Neuronal stem cell (in vitro differentiated cells): ENCODE data around the gene LYPLAL1.

Experiments used
- DNase-seq: peaks from one replicate; pipeline ENCODE4 v3.0.0-alpha.2; 2013; ENCODE audit warnings: low spot score
- H2AFZ ChIP-seq: one replicate; pipeline ENCODE4 v1.6.1; 2013; ENCODE audit warnings: mild to moderate bottlenecking, low read length, inconsistent platforms
- H2AK5ac ChIP-seq: 2 replicates; pipeline ENCODE4 v1.6.1; 2013; ENCODE audit warnings: low read depth, mild to moderate bottlenecking, inconsistent platforms, low read length, moderate library complexity, mixed read lengths
- H2BK120ac ChIP-seq: 2 replicates; pipeline ENCODE4 v1.6.1; 2013; ENCODE audit warnings: low read depth, mild to moderate bottlenecking, inconsistent platforms, low read length, moderate library complexity, mixed read lengths
- H2BK12ac ChIP-seq: one replicate; pipeline ENCODE4 v1.6.1; 2013; ENCODE audit warnings: low read length, inconsistent platforms
- H2BK15ac ChIP-seq: 2 replicates; pipeline ENCODE4 v1.6.1; 2013; ENCODE audit warnings: mild to moderate bottlenecking, low read length, inconsistent platforms, mixed read lengths
- H2BK5ac ChIP-seq: one replicate; pipeline ENCODE4 v1.6.1; 2013; ENCODE audit warnings: inconsistent platforms, mild to moderate bottlenecking, low read length, moderate library complexity
- H3K14ac ChIP-seq: one replicate; pipeline ENCODE4 v1.6.1; 2013; ENCODE audit warnings: low read length, inconsistent platforms
- H3K18ac ChIP-seq: 2 replicates; pipeline ENCODE4 v1.6.1; 2013; ENCODE audit warnings: low read length, inconsistent platforms
- H3K23ac ChIP-seq: 2 replicates; pipeline ENCODE4 v1.6.1; 2013; ENCODE audit warnings: low read depth, mild to moderate bottlenecking, mixed read lengths, low read length, inconsistent platforms; ENCODE audit not compliant: poor library complexity
- H3K27ac ChIP-seq: replicated peaks from 3 replicates; pipeline ENCODE4 v1.5.1; 2013; ENCODE audit warnings: low read length, inconsistent platforms
- H3K27me3 ChIP-seq, 3 experiments: 2 replicates each; pipeline ENCODE4 v1.6.1; 2013; ENCODE audit warnings: low read length in 3 of 3, mild to moderate bottlenecking in 2 of 3, inconsistent platforms in 1 of 3, low read depth in 1 of 3, mixed read lengths in 1 of 3, moderate library complexity in 1 of 3; ENCODE audit not compliant: control insufficient read depth in 3 of 3, insufficient read depth in 3 of 3
- H3K36me3 ChIP-seq, 2 donors: replicated peaks in 1 of 2; 2 replicates each; pipeline ENCODE4 v1.6.1; 2013; ENCODE audit warnings: low read length in 2 of 2; ENCODE audit not compliant: control insufficient read depth in 2 of 2, insufficient read depth in 2 of 2
- H3K4ac ChIP-seq: 2 replicates; pipeline ENCODE4 v1.6.1; 2013; ENCODE audit warnings: inconsistent platforms, mild to moderate bottlenecking, low read length, moderate library complexity
- H3K4me1 ChIP-seq, 2 donors: 1 replicate in 1 of 2; 2 replicates in 1 of 2; pipeline ENCODE4 v1.6.1; 2013; ENCODE audit warnings: low read length in 2 of 2, low read depth in 1 of 2; ENCODE audit not compliant: control insufficient read depth in 2 of 2, insufficient read depth in 1 of 2
- H3K4me2 ChIP-seq: one replicate; pipeline ENCODE4 v1.6.1; 2013; ENCODE audit warnings: mild to moderate bottlenecking, low read length, inconsistent platforms; ENCODE audit not compliant: insufficient read depth, poor library complexity, severe bottlenecking
- H3K4me3 ChIP-seq, 2 donors: 2 replicates each; pipeline ENCODE4 v1.5.1; 2013; ENCODE audit warnings: low read length in 2 of 2, mild to moderate bottlenecking in 2 of 2, inconsistent platforms in 1 of 2, moderate library complexity in 1 of 2
- H3K79me1 ChIP-seq: one replicate; pipeline ENCODE4 v1.6.1; 2013; ENCODE audit warnings: low read depth, mild to moderate bottlenecking, inconsistent platforms, low read length, moderate library complexity
- H3K9ac ChIP-seq: one replicate; pipeline ENCODE4 v1.6.1; 2013; ENCODE audit warnings: mild to moderate bottlenecking, low read depth, low read length, inconsistent platforms; ENCODE audit not compliant: poor library complexity
- H3K9me3 ChIP-seq, 2 donors: replicated peaks in 1 of 2; 2 replicates each; pipeline versions ENCODE3 to v1.6.1; 2013; ENCODE audit warnings: low read length in 2 of 2, mild to moderate bottlenecking in 2 of 2, inconsistent platforms in 1 of 2, low read depth in 1 of 2, mixed read lengths in 1 of 2, moderate library complexity in 1 of 2; ENCODE audit not compliant: control insufficient read depth in 2 of 2, insufficient read depth in 1 of 2
- H4K8ac ChIP-seq: one replicate; pipeline ENCODE4 v1.6.1; 2013; ENCODE audit warnings: low read depth, mild to moderate bottlenecking, inconsistent platforms, low read length, moderate library complexity
- H4K91ac ChIP-seq: one replicate; pipeline ENCODE4 v1.6.1; 2013; ENCODE audit warnings: low read length, low read depth, mild to moderate bottlenecking, inconsistent platforms; ENCODE audit not compliant: poor library complexity
- WGBS, 2 donors: extraction: QIAGEN DNeasy Blood & Tissue Kit; methylation state at CpG; one replicate each; pipeline ENCODE4 v1.1.7; 2013; ENCODE audit warnings: missing lambda C conversion rate in 2 of 2, mixed read lengths in 1 of 2; ENCODE audit not compliant: insufficient read length in 2 of 2, insufficient replicate concordance in 1 of 2; ENCODE audit errors: extremely low coverage in 2 of 2; 5-methylcytosine and 5-hydroxymethylcytosine counted together

LYPLAL1 gene

DNA sequence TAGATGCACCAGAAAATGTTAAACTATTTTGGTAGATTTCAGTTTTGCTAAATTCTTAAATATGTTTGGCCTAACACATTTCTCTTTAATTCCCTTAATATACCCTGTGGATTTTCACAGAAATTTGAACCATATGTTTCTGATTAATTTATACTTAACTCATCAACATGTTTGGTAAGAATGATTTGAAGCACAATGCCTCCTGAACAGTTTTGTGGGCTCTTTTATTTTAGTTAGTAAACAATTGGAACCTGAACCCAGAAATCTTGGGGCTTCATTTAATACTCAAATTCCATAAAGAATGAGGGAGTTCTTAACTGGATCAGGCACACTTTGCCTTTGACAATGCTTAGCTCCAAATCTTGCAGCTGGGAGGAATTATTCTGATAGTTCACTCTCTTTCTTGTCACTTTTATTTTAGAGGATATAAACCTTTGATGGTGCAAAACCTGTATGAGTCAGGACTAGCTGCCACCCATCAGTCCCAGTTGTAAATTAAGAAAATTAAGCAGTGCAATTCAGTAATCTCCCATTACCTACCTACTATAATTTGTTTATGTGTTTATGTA is 24.6 kb upstream of the LYPLAL1 start:
- H2AK5ac ChIP-seq = no peak overlapping the region
- no peak overlapping the region for H3K4me3 ChIP-seq
- no peak overlapping the region for H3K18ac ChIP-seq
- no peaks in the 10 kb centered on the region for H3K79me1 ChIP-seq
- no peak overlapping the region for H2BK15ac ChIP-seq
- H2BK120ac ChIP-seq = no peak overlapping the region
- no peak overlapping the region for H3K23ac ChIP-seq
- no peak overlapping the region for H3K4me2 ChIP-seq
- H3K4me1 ChIP-seq = no peaks in the 10 kb centered on the region
- H3K27ac ChIP-seq = no peak overlapping the region
- no peak overlapping the region for H3K9ac ChIP-seq
- no peaks in the 10 kb centered on the region for H3K36me3 ChIP-seq
- no peaks in the 10 kb centered on the region for H3K27me3 ChIP-seq
- no peak overlapping the region for H2BK12ac ChIP-seq
- no peak overlapping the region for H3K4ac ChIP-seq
- H4K91ac ChIP-seq = no peak overlapping the region
- H3K14ac ChIP-seq = no peak overlapping the region
- H4K8ac ChIP-seq = no peak overlapping the region
- no peak overlapping the region for H2BK5ac ChIP-seq
- no peak overlapping the region for H2AFZ ChIP-seq
- no peaks in the 10 kb centered on the region for H3K9me3 ChIP-seq
- DNase-seq = no peak

DNA sequence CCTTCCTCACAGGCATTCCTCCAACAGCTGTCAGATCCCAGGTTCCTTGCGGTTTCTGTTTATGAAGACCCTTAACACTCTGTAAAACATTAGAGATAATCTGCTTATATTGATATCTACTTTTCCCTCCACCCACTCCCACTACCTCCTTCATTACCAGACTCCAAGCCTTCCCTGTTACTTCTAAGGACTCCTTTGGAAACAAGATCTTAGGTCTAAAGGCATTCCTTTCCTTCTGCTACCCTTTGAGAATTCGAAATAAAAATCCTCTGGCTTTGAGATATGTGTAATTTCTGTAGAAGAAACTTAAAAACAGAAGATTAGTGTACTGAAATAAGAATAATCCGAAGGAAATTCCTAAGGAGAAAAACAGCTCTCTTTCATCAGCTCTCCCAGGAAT is 23.7 kb upstream of the LYPLAL1 start:
- no peak overlapping the region for H2BK5ac ChIP-seq
- no CpG with 5 or more reads among the region's 3 CpGs for WGBS, 2 donors
- H3K79me1 ChIP-seq = no peaks in the 10 kb centered on the region
- no peak overlapping the region for H3K4me3 ChIP-seq
- DNase-seq = no peak
- no peak overlapping the region for H3K14ac ChIP-seq
- H2BK12ac ChIP-seq = no peak overlapping the region
- H3K36me3 ChIP-seq = no peaks in the 10 kb centered on the region
- no peak overlapping the region for H3K23ac ChIP-seq
- H2BK120ac ChIP-seq = no peak overlapping the region
- no peak overlapping the region for H4K8ac ChIP-seq
- H3K4me1 ChIP-seq = no peaks in the 10 kb centered on the region
- no peak overlapping the region for H4K91ac ChIP-seq
- no peak overlapping the region for H3K27ac ChIP-seq
- no peak overlapping the region for H3K4me2 ChIP-seq
- H2BK15ac ChIP-seq = no peak overlapping the region
- no peaks in the 10 kb centered on the region for H3K9me3 ChIP-seq
- no peak overlapping the region for H3K4ac ChIP-seq
- H2AK5ac ChIP-seq = no peak overlapping the region
- H2AFZ ChIP-seq = no peak overlapping the region
- no peaks in the 10 kb centered on the region for H3K27me3 ChIP-seq
- H3K9ac ChIP-seq = no peak overlapping the region
- H3K18ac ChIP-seq = no peak overlapping the region

DNA sequence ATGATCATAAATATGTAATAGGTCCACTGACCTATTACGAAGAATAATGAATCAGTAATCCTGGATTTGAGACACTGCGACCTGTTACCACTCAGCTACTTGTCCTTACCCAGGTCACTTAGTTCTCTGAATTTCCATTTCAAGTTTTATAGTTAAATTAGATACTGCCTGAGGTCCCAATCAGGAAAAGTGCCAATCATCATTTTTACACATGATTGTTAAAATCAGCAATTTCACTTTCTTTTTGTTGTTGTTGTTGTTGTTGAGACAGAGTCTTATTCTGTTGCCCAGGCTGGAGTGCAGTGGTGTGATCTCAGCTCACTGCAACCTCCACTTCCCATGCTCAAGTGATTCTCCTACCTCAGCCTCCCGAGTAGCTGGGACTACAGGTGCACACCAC is 22.8 kb upstream of the LYPLAL1 start:
- Histone ChIP-seq H2BK120ac (no peak overlapping the region), H3K27ac (no peak overlapping the region), H3K27me3 (no peaks in the 10 kb centered on the region), H3K4me1 (no peaks in the 10 kb centered on the region), H2BK5ac (no peak overlapping the region), H3K4ac (no peak overlapping the region), H3K79me1 (no peaks in the 10 kb centered on the region), H4K8ac (no peak overlapping the region), H2BK15ac (no peak overlapping the region), H3K14ac (no peak overlapping the region), H3K4me2 (no peak overlapping the region), H4K91ac (no peak overlapping the region), H2AK5ac (no peak overlapping the region), H3K18ac (no peak overlapping the region), H3K9me3 (no peaks in the 10 kb centered on the region), H3K36me3 (no peaks in the 10 kb centered on the region), H3K9ac (no peak overlapping the region), H2BK12ac (no peak overlapping the region), H2AFZ (no peak overlapping the region), H3K4me3 (no peak overlapping the region), H3K23ac (no peak overlapping the region)
- DNase-seq = no peak
- no CpG with 5 or more reads among the region's 3 CpGs for WGBS, 2 donors

DNA sequence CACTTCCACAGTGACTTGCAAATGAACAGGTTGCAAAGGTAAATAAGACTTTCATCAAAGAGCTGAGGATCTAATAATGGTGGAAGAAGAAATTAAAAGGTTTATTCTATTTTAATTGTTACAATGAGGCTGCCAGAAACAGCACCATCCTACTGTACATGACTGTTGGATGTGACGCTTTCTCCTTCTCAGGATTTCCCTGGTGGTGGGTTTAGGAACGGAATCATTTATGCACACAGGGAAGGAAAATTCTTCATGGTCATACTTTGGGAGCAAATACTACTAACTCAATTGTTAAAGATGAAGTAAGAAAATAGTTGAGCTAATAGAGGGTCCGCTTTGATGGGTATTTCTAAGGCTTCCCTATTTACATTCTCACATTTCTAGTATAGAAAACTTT is 22.2 kb upstream of the LYPLAL1 start:
- Histone ChIP-seq H3K27me3 (no peaks in the 10 kb centered on the region), H3K79me1 (no peaks in the 10 kb centered on the region), H3K14ac (no peak overlapping the region), H4K91ac (no peak overlapping the region), H4K8ac (no peak overlapping the region), H3K4me1 (no peaks in the 10 kb centered on the region), H3K23ac (no peak overlapping the region), H3K27ac (no peak overlapping the region), H2BK120ac (no peak overlapping the region), H2AFZ (no peak overlapping the region), H3K36me3 (no peaks in the 10 kb centered on the region), H3K4me2 (no peak overlapping the region), H3K4ac (no peak overlapping the region), H3K4me3 (no peak overlapping the region), H2BK12ac (no peak overlapping the region), H2AK5ac (no peak overlapping the region), H3K9ac (no peak overlapping the region), H3K9me3 (no peaks in the 10 kb centered on the region), H3K18ac (no peak overlapping the region), H2BK5ac (no peak overlapping the region), H2BK15ac (no peak overlapping the region)
- WGBS, 2 donors = no CpG with 5 or more reads among the region's 3 CpGs
- DNase-seq = no peak
